Measurements from ENCODE around the gene LTK.

Gene LTK

GRCh38 chr15:41511899-41512369, 1.7 kb downstream of the LTK start:
- TF ChIP-seq POLR2A (IDR thresholded peaks at IDR 0.05; ENCODE audit: low read depth, low read length) (no peak), TAF1 (IDR thresholded peaks at IDR 0.05; ENCODE audit: low read depth, low read length) (no peak), POLR2AphosphoS5 (IDR thresholded peaks at IDR 0.05; ENCODE audit: low read depth, low read length) (no peak), PAX5 (IDR thresholded peaks at IDR 0.05; ENCODE audit: insufficient read depth, low read length, severe bottlenecking) (no peak), POU2F2 (IDR thresholded peaks at IDR 0.05; ENCODE audit: low read depth, low read length) (no peak), SPI1 (IDR thresholded peaks at IDR 0.05; ENCODE audit: low read depth, low read length) (no peak)
- FAIRE-seq, result no peak
- DNase-seq (ENCODE audit: insufficient read length, low spot score), result no peak

DNA sequence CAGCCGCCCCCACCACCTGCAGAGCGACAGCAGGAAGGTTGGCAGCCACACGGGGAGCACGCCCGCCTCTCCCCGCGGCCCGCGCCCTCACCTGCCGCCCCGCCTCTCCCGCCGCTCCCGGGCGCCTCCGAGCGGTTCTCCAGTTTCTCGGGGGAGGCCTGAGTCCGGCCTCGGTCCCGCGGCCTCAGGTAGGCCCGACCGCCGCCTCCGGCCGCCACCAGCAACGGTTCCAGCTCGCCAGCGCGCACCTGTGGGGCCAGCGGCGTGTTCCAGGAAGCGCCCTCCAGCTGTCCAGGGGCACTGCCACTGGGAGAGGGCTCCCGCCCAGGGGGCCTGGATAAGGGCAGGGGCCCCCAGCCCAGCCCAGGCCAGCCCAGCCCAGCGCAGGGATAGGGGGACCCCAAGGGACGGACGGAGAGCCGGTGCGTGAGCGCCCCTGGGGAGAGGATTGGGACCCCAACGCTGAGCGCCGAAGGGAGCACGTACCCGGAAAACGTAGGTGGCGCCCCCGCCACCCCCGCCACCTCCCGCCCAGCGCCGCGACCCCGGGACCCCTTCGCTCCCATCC, 2.2 kb downstream of the LTK start:
- FAIRE-seq, result no peak
- TF ChIP-seq POLR2A (IDR thresholded peaks at IDR 0.05; ENCODE audit: low read depth, low read length) (no peak), POU2F2 (IDR thresholded peaks at IDR 0.05; ENCODE audit: low read depth, low read length) (no peak), PAX5 (IDR thresholded peaks at IDR 0.05; ENCODE audit: insufficient read depth, low read length, severe bottlenecking) (no peak), SPI1 (IDR thresholded peaks at IDR 0.05; ENCODE audit: low read depth, low read length) (no peak), TAF1 (IDR thresholded peaks at IDR 0.05; ENCODE audit: low read depth, low read length) (no peak), POLR2AphosphoS5 (IDR thresholded peaks at IDR 0.05; ENCODE audit: low read depth, low read length) (no peak)
- no peak for DNase-seq (ENCODE audit: insufficient read length, low spot score)

- DNase-seq (ENCODE audit: insufficient read length, low spot score) (no peak), FAIRE-seq (no peak)
- TF ChIP-seq POU2F2 (IDR thresholded peaks at IDR 0.05; ENCODE audit: low read depth, low read length) (no peak), POLR2A (IDR thresholded peaks at IDR 0.05; ENCODE audit: low read depth, low read length) (no peak), POLR2AphosphoS5 (IDR thresholded peaks at IDR 0.05; ENCODE audit: low read depth, low read length) (no peak), PAX5 (IDR thresholded peaks at IDR 0.05; ENCODE audit: insufficient read depth, low read length, severe bottlenecking) (no peak), TAF1 (IDR thresholded peaks at IDR 0.05; ENCODE audit: low read depth, low read length) (no peak), SPI1 (IDR thresholded peaks at IDR 0.05; ENCODE audit: low read depth, low read length) (no peak)
Observed at GRCh38 chr15:41510728-41511127, 2.9 kb downstream of the LTK start.

GRCh38 chr15:41507820-41508290, 5.8 kb downstream of the LTK start:
- TF ChIP-seq TAF1 (IDR thresholded peaks at IDR 0.05; ENCODE audit: low read depth, low read length) (no peak), POLR2A (IDR thresholded peaks at IDR 0.05; ENCODE audit: low read depth, low read length) (no peak), POLR2AphosphoS5 (IDR thresholded peaks at IDR 0.05; ENCODE audit: low read depth, low read length) (no peak), POU2F2 (IDR thresholded peaks at IDR 0.05; ENCODE audit: low read depth, low read length) (no peak), PAX5 (IDR thresholded peaks at IDR 0.05; ENCODE audit: insufficient read depth, low read length, severe bottlenecking) (no peak), SPI1 (IDR thresholded peaks at IDR 0.05; ENCODE audit: low read depth, low read length) (no peak)
- no peak for FAIRE-seq
- no peak for DNase-seq (ENCODE audit: insufficient read length, low spot score)

- DNase-seq (ENCODE audit: insufficient read length, low spot score) (no peak), FAIRE-seq (no peak)
- TF ChIP-seq TAF1 (IDR thresholded peaks at IDR 0.05; ENCODE audit: low read depth, low read length), result no peak
- no peak for TF ChIP-seq POU2F2 (IDR thresholded peaks at IDR 0.05; ENCODE audit: low read depth, low read length)
Observed at GRCh38 chr15:41506796-41507341, 6.8 kb downstream of the LTK start.

- TF ChIP-seq POLR2A (IDR thresholded peaks at IDR 0.05; ENCODE audit: low read depth, low read length), result no peak
- no peak for TF ChIP-seq POU2F2 (IDR thresholded peaks at IDR 0.05; ENCODE audit: low read depth, low read length)
- TF ChIP-seq TAF1 (IDR thresholded peaks at IDR 0.05; ENCODE audit: low read depth, low read length), result no peak
- no peak for TF ChIP-seq PAX5 (IDR thresholded peaks at IDR 0.05; ENCODE audit: insufficient read depth, low read length, severe bottlenecking)
- DNase-seq (ENCODE audit: insufficient read length, low spot score), result no peak
- FAIRE-seq, result no peak
Observed at GRCh38 chr15:41505776-41506175, 7.9 kb downstream of the LTK start.

DNA sequence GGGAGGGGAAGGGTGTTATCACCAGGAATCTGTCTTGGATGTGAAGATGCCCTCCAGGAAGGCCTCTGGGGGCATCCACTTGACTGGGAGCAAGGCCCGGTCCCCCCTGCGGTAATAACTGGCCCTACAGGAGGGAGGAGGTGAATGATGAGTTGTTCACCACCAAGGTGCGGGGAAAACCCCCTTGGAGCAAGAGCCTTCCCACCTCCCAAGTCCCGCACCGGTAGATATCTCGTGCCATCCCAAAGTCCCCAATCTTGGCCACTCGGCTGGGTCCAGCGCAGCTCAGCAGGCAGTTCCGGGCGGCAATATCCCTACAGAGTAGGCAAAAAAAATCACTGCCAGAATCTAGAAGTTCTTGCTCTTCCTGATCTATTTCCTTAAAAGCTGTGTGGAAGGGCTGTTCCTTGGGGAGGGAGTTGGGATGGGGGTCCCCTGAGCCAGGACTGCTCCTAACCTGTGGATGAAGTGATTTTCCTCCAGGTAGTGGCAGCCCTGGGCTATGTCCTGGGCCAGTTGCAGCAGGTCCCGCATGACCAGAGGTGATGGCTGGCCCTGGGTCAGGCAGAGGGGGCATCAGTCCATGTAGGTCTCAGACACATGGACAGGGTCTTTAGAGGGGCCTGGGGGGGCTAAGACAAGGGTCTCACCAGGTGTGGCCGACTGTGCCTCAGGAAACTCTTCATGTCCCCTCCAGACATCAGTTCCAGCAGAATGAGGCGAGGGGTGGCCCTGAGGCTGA, 8.7 kb downstream of the LTK start:
- TF ChIP-seq PAX5 (IDR thresholded peaks at IDR 0.05; ENCODE audit: insufficient read depth, low read length, severe bottlenecking), result no peak
- TF ChIP-seq TAF1 (IDR thresholded peaks at IDR 0.05; ENCODE audit: low read depth, low read length), result no peak
- TF ChIP-seq SPI1 (IDR thresholded peaks at IDR 0.05; ENCODE audit: low read depth, low read length), result no peak
- TF ChIP-seq POLR2A (IDR thresholded peaks at IDR 0.05; ENCODE audit: low read depth, low read length), result no peak
- no peak for TF ChIP-seq POU2F2 (IDR thresholded peaks at IDR 0.05; ENCODE audit: low read depth, low read length)
- no peak for TF ChIP-seq POLR2AphosphoS5 (IDR thresholded peaks at IDR 0.05; ENCODE audit: low read depth, low read length)
- DNase-seq (ENCODE audit: insufficient read length, low spot score) (no peak), FAIRE-seq (no peak)

- FAIRE-seq, result no peak
- TF ChIP-seq SPI1 (IDR thresholded peaks at IDR 0.05; ENCODE audit: low read depth, low read length) (no peak), POLR2A (IDR thresholded peaks at IDR 0.05; ENCODE audit: low read depth, low read length) (no peak), POU2F2 (IDR thresholded peaks at IDR 0.05; ENCODE audit: low read depth, low read length) (no peak), POLR2AphosphoS5 (IDR thresholded peaks at IDR 0.05; ENCODE audit: low read depth, low read length) (no peak), PAX5 (IDR thresholded peaks at IDR 0.05; ENCODE audit: insufficient read depth, low read length, severe bottlenecking) (no peak), TAF1 (IDR thresholded peaks at IDR 0.05; ENCODE audit: low read depth, low read length) (no peak)
Observed at GRCh38 chr15:41503669-41504010, 10.0 kb downstream of the LTK start.

GRCh38 chr15:41502795-41503668, 10.6 kb downstream of the LTK start:
- DNase-seq (ENCODE audit: insufficient read length, low spot score) (no peak), FAIRE-seq (no peak)
- TF ChIP-seq SPI1 (IDR thresholded peaks at IDR 0.05; ENCODE audit: low read depth, low read length) (no peak), POLR2AphosphoS5 (IDR thresholded peaks at IDR 0.05; ENCODE audit: low read depth, low read length) (no peak), POU2F2 (IDR thresholded peaks at IDR 0.05; ENCODE audit: low read depth, low read length) (no peak)

More at GRCh38 chr15:41503669-41504010, 10.0 kb downstream of the LTK start:
- DNase-seq (ENCODE audit: insufficient read length, low spot score), result no peak

Measured in GM12891 (cell line).